NCI-H1092 (cell line): ENCODE data around the gene CLPTM1L.
"Not testable (repeated sequence)": the region's sequence is repeated elsewhere in the genome, so short reads cannot be mapped to it uniquely, and the experiment has no call there.

Source experiments
- DNase-seq: peaks from one replicate; lab custom pipeline; 2025; lab: John Stamatoyannopoulos, UW

The CLPTM1L gene

GRCh38 chr5:1292139-1292538 lies 52.8 kb downstream of the CLPTM1L start:
- no peak for DNase-seq

GRCh38 chr5:1291611-1292080 lies 53.3 kb downstream of the CLPTM1L start:
- DNase-seq: no peak

- not testable (repeated sequence) for DNase-seq
Observed at GRCh38 chr5:1290956-1291355, 53.9 kb downstream of the CLPTM1L start.

- DNase-seq: not testable (repeated sequence)
Observed at GRCh38 chr5:1289559-1289958, 55.3 kb downstream of the CLPTM1L start.

GRCh38 chr5:1288439-1289335 lies 56.2 kb downstream of the CLPTM1L start:
- DNase-seq: no peak

- DNase-seq: no peak
Observed at GRCh38 chr5:1285883-1286291, 59.0 kb downstream of the CLPTM1L start.

- no peak for DNase-seq
Observed at GRCh38 chr5:1285141-1285540, 59.8 kb downstream of the CLPTM1L start.

- DNase-seq: not testable (repeated sequence)
Observed at GRCh38 chr5:1284336-1284970, 60.4 kb downstream of the CLPTM1L start.

GRCh38 chr5:1283729-1284041 lies 61.2 kb downstream of the CLPTM1L start:
- DNase-seq: not testable (repeated sequence)

- DNase-seq: not testable (repeated sequence)
Observed at GRCh38 chr5:1282993-1283728, 61.7 kb downstream of the CLPTM1L start.

- DNase-seq: no peak
Observed at GRCh38 chr5:1282131-1282992, 62.5 kb downstream of the CLPTM1L start.

GRCh38 chr5:1281038-1281882 lies 63.6 kb downstream of the CLPTM1L start:
- DNase-seq: no peak

GRCh38 chr5:1280177-1281037 lies 64.5 kb downstream of the CLPTM1L start:
- DNase-seq: no peak

GRCh38 chr5:1279443-1280151 lies 65.3 kb downstream of the CLPTM1L start:
- DNase-seq: no peak

GRCh38 chr5:1278656-1279442 lies 66.0 kb downstream of the CLPTM1L start:
- DNase-seq: no peak

- no peak for DNase-seq
Observed at GRCh38 chr5:1278216-1278615, 66.7 kb downstream of the CLPTM1L start.

- DNase-seq: no peak
Observed at GRCh38 chr5:1277781-1278180, 67.1 kb downstream of the CLPTM1L start.

GRCh38 chr5:1277331-1277730 lies 67.6 kb downstream of the CLPTM1L start:
- no peak for DNase-seq
